ENCODE measurements around the gene UBAP2L. TPM values are rescaled to one million over a fixed set of nuclear protein-coding genes. Genes with fewer than 3 reads are reported as not detected.

UBAP2L gene
- total and polyA plus RNA-seq, 10 of the 15 experiments (the other 5 are each of a cell fraction or from before 2014, with no cell fraction given): 49.9 to 198 (median 152) TPM

DNA sequence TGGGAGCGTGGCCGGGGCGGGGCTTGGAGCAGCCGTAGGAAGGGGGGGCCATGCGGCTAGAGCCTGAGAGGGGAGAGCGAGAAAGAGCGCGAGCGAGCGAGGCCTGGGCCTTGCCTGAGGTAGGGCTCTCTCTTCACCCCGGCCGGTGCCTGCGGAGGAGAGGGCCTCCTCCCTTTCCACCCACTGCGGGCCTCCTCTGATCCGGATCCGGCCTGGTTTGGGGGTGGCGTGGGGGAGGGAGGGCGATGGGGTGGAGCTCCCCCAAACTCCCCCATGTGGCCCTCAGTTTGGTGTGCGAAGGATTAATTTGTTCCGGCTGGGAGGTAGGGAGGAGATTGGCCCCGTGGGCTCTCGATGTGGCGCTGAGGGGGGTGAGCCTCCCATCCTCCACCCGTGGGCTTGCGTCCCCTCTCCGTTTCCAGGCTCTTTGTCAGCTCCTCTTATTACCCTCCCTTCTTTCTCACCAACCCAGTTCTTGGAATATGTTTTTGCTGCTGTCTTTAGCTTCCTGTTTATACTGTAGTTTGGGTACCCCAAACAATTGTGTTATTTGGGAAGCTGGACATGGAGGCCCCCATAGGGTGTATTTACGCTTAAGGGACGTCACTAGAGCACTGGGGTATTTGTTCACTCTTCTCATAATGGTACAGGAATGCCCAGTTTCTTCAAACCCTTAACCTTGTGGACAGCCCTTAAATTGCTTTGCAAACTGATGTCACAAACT, 685 bp downstream of the UBAP2L start:
- no TSS peak for BruUV-seq (replicated peaks)
- DNase-seq (ENCODE audit: low read depth, low spot score) (no peak), FAIRE-seq (no peak), ATAC-seq (peak; percentile 54)
- in situ Hi-C loops (cut with MboI) (no loop called here), intact Hi-C loops (cut with micrococcal nuclease; ENCODE audit: unreplicated experiment) (loop anchor here (2.0 kb wide), 1 partner anchor 39 kb away; no protein-coding TSS in a partner anchor)
- ChIA-PET RAD21 (ENCODE audit: unreplicated experiment) (interaction anchor here (1.1 to 2.2 kb wide), 2 partner anchors 43 to 51 kb away, joined by 3 to 12 read pairs; partner anchors contain the start of gene HAX1), CTCF (interaction anchor here (0.6 to 4.6 kb wide), 4 partner anchors 23 to 777 kb away, joined by 3 to 29 read pairs (median 4); no protein-coding TSS in a partner anchor), POLR2A (interaction anchor here (0.5 to 2.8 kb wide), 6 partner anchors 26 to 231 kb away, joined by 3 to 13 read pairs (median 5); partner anchors contain the start of genes HAX1 and RPS27), SMC1A (ENCODE audit: uncharacterized antibody, unreplicated experiment) (interaction anchor here (0.6 to 2.2 kb wide), 3 partner anchors 26 to 246 kb away, joined by 3 to 8 read pairs (median 4); partner anchors contain the start of gene HAX1)
- H3K4me2 ChIP-seq (ENCODE audit: control insufficient read depth, insufficient read depth): peak overlapping the region; percentile 93
- H3K4me3 ChIP-seq: peak overlapping the region; percentile 99
- WGBS (ENCODE audit: insufficient coverage, insufficient replicate concordance, low lambda C conversion rate, missing lambda C conversion rate): 2% methylated on average over 19 of the region's 28 CpGs
- H3K27ac ChIP-seq (ENCODE audit: control insufficient read depth, insufficient read depth): peak overlapping the region; percentile 94
- H2AFZ ChIP-seq (ENCODE audit: control insufficient read depth, low read depth, low read length): peak overlapping the region; percentile 19; the same call in 1 of the 2 replicates
- peaks cover 21% of the 10 kb centered on the region for H3K4me1 ChIP-seq (ENCODE audit: control insufficient read depth, insufficient read depth, low read length)
- peaks cover 0 to 19% of the 10 kb centered on the region in 2 experiments; a peak in 2 of 4 replicates for H3K36me3 ChIP-seq (ENCODE audit: control insufficient read depth in 2 of 2, insufficient read depth in 2 of 2, low read length in 1 of 2)
- no peaks in the 10 kb centered on the region for H3K9me3 ChIP-seq (replicated peaks; ENCODE audit: control insufficient read depth, insufficient read depth, low read length)
- no peaks in the 10 kb centered on the region; the same call in 1 of the 2 replicates for H4K20me1 ChIP-seq (ENCODE audit: control insufficient read depth, insufficient read depth)
- H3K9ac ChIP-seq (ENCODE audit: control insufficient read depth, insufficient read depth, low read length): peak overlapping the region; percentile 95
- peaks cover 95% of the 10 kb centered on the region for H3K79me2 ChIP-seq (ENCODE audit: control insufficient read depth, insufficient read depth, low read length)
- H3K27me3 ChIP-seq (replicated peaks in 1 of 2; ENCODE audit: control insufficient read depth in 2 of 2, insufficient read depth in 2 of 2, low read length in 1 of 2): no peaks in the 10 kb centered on the region
- TF ChIP-seq, protein P1, sequence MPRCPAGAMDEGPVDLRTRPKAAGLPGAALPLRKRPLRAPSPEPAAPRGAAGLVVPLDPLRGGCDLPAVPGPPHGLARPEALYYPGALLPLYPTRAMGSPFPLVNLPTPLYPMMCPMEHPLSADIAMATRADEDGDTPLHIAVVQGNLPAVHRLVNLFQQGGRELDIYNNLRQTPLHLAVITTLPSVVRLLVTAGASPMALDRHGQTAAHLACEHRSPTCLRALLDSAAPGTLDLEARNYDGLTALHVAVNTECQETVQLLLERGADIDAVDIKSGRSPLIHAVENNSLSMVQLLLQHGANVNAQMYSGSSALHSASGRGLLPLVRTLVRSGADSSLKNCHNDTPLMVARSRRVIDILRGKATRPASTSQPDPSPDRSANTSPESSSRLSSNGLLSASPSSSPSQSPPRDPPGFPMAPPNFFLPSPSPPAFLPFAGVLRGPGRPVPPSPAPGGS (IDR thresholded peaks at IDR 0.05; ENCODE audit: borderline replicate concordance, insufficient read depth, low read depth, low read length, poor library complexity, severe bottlenecking): no peak
- TF ChIP-seq IKZF1 (conservative IDR thresholded peaks at IDR 0.05): peak; percentile 5
- TF ChIP-seq RBBP5 (conservative IDR thresholded peaks at IDR 0.05): no peak
- TF ChIP-seq BCL11A (IDR thresholded peaks at IDR 0.05; ENCODE audit: low read depth, low read length): no peak
- TF ChIP-seq BHLHE40 (IDR thresholded peaks at IDR 0.05; ENCODE audit: borderline replicate concordance in 1 of 2, low read depth in 2 of 2, low read length in 1 of 2): no peak
- TF ChIP-seq HDAC2 (IDR thresholded peaks at IDR 0.05): no peak
- no peak for TF ChIP-seq RFX5 (IDR thresholded peaks at IDR 0.05; ENCODE audit: low read depth, low read length)
- TF ChIP-seq FOXM1 (IDR thresholded peaks at IDR 0.05; ENCODE audit: low read depth, low read length): no peak
- TF ChIP-seq CBX3 (IDR thresholded peaks at IDR 0.05; ENCODE audit: borderline replicate concordance, low read depth): no peak
- TF ChIP-seq, protein P2, sequence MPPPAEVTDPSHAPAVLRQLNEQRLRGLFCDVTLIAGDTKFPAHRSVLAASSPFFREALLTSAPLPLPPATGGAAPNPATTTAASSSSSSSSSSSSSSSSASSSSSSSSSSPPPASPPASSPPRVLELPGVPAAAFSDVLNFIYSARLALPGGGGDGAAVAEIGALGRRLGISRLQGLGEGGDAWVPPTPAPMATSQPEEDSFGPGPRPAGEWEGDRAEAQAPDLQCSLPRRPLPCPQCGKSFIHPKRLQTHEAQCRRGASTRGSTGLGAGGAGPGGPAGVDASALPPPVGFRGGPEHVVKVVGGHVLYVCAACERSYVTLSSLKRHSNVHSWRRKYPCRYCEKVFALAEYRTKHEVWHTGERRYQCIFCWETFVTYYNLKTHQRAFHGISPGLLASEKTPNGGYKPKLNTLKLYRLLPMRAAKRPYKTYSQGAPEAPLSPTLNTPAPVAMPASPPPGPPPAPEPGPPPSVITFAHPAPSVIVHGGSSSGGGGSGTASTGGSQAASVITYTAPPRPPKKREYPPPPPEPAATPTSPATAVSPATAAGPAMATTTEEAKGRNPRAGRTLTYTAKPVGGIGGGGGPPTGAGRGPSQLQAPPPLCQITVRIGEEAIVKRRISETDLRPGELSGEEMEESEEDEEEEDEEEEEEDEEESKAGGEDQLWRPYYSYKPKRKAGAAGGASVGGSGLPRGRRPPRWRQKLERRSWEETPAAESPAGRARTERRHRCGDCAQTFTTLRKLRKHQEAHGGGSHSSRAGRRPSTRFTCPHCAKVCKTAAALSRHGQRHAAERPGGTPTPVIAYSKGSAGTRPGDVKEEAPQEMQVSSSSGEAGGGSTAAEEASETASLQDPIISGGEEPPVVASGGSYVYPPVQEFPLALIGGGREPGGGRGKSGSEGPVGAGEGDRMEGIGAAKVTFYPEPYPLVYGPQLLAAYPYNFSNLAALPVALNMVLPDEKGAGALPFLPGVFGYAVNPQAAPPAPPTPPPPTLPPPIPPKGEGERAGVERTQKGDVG (CRISPR knock-in tag; IDR thresholded peaks at IDR 0.05): no peak
- no peak for TF ChIP-seq ESRRA (IDR thresholded peaks at IDR 0.05; ENCODE audit: low read length)
- no peak for TF ChIP-seq KDM1A (IDR thresholded peaks at IDR 0.05; ENCODE audit: borderline replicate concordance)
- TF ChIP-seq, protein P3, sequence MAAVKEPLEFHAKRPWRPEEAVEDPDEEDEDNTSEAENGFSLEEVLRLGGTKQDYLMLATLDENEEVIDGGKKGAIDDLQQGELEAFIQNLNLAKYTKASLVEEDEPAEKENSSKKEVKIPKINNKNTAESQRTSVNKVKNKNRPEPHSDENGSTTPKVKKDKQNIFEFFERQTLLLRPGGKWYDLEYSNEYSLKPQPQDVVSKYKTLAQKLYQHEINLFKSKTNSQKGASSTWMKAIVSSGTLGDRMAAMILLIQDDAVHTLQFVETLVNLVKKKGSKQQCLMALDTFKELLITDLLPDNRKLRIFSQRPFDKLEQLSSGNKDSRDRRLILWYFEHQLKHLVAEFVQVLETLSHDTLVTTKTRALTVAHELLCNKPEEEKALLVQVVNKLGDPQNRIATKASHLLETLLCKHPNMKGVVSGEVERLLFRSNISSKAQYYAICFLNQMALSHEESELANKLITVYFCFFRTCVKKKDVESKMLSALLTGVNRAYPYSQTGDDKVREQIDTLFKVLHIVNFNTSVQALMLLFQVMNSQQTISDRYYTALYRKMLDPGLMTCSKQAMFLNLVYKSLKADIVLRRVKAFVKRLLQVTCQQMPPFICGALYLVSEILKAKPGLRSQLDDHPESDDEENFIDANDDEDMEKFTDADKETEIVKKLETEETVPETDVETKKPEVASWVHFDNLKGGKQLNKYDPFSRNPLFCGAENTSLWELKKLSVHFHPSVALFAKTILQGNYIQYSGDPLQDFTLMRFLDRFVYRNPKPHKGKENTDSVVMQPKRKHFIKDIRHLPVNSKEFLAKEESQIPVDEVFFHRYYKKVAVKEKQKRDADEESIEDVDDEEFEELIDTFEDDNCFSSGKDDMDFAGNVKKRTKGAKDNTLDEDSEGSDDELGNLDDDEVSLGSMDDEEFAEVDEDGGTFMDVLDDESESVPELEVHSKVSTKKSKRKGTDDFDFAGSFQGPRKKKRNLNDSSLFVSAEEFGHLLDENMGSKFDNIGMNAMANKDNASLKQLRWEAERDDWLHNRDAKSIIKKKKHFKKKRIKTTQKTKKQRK (IDR thresholded peaks at IDR 0.05; ENCODE audit: low read depth, low read length): no peak
- no peak for TF ChIP-seq SIX5 (IDR thresholded peaks at IDR 0.05; ENCODE audit: low read depth, low read length, severe bottlenecking)
- no peak for TF ChIP-seq SRF (IDR thresholded peaks at IDR 0.05; ENCODE audit: low read depth in 2 of 2, low read length in 2 of 2)
- TF ChIP-seq ZNF274 (IDR thresholded peaks at IDR 0.05; ENCODE audit: insufficient read depth, insufficient read length): no peak
